Measurements from ENCODE around the gene SRRM3.
"Not testable (repeated sequence)": the region's sequence is repeated elsewhere in the genome, so short reads cannot be mapped to it uniquely, and the experiment has no call there.

Gene SRRM3

DNA sequence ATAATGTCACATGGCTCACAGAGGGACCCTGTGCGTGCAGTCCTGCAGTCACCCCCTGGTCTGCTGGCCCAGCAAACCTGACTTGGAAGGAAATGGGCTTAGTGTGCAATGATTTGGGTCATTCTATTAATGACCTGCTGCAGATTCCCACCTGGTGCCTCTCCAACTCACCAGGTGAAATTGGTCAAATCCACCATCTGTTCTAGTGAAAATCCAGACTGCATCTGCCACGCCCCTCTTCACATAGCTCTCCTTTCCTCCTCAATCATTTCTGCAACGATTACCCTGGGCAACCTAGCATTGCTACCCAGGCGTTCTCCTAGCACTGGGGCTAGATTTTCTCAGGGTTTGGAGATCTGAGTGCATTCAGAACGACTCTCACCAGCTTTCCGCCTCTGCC lies 29.4 kb downstream of the SRRM3 start:
- DNase-seq (ENCODE audit: low spot score): no peak

GRCh38 chr7:76231583-76231982 lies 29.9 kb downstream of the SRRM3 start:
- DNase-seq (ENCODE audit: low spot score): no peak

DNA sequence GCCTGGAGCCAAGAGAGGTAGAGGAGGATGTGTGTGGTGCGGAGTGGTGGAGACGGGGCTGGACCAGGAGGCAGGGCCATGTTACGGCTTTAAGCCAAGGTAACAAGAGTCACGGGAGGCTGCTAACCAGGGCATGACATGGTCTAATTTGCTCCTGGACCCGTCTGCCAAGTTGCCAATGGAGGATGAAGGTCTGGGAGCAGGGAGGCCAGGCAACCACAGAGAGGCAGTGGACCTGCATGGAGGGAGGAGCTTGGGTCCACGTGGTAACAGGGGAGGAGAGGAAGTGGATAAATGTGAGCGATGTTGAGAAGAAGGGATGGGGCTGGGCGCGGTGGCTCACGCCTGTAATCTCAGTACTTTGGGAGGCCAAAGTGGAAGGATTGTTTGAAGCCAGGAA lies 31.0 kb downstream of the SRRM3 start:
- DNase-seq (ENCODE audit: low spot score): no peak

GRCh38 chr7:76233538-76234281 lies 32.0 kb downstream of the SRRM3 start:
- peak; percentile 40 for DNase-seq (ENCODE audit: low spot score)

GRCh38 chr7:76234282-76234584 lies 32.5 kb downstream of the SRRM3 start:
- no peak for DNase-seq (ENCODE audit: low spot score)

DNA sequence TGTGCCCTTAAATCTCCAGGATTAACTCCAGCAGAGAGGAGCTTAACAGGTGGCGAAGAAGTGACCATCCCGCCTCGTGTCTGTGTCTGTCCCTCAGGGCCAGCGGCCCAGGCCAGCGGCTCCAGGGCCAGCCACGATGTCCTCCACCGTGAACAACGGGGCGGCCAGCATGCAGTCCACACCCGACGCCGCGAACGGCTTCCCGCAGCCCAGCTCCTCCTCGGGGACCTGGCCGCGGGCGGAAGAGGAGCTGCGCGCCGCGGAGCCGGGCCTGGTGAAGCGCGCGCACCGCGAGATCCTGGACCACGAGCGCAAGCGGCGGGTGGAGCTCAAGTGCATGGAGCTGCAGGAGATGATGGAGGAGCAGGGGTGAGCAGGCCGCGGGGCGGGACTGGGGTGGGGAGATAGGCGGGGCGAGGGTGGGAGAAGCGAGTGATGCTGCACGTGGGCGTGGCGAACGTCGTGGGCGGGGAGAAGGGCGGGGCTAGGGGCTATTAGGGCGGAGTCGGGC lies 33.3 kb downstream of the SRRM3 start:
- peak; percentile 87 for DNase-seq (ENCODE audit: low spot score)

DNA sequence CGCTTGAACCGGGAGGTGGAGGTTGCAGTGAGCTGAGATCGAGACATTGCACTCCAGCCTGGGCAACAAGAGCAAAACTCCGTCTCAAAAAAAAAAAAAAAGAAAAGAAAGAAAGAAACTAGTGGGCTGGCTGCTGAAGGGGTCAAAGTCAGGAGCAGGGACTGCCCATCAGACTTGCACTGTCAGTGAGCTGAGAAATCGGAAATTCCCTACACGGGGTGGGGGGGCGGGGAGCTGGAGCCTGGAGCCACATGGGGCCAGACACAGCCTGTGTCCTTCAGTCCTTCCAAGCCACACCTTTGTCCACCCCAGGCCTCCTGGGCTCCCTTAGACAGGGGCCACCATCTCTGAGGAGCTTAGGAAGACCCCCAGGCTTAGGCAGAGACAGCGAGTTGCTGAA lies 34.5 kb downstream of the SRRM3 start:
- no peak for DNase-seq (ENCODE audit: low spot score)

GRCh38 chr7:76238326-76238725 lies 36.6 kb downstream of the SRRM3 start:
- no peak for DNase-seq (ENCODE audit: low spot score)

- no peak for DNase-seq (ENCODE audit: low spot score)
Observed at GRCh38 chr7:76241141-76241540, 39.4 kb downstream of the SRRM3 start.

DNA sequence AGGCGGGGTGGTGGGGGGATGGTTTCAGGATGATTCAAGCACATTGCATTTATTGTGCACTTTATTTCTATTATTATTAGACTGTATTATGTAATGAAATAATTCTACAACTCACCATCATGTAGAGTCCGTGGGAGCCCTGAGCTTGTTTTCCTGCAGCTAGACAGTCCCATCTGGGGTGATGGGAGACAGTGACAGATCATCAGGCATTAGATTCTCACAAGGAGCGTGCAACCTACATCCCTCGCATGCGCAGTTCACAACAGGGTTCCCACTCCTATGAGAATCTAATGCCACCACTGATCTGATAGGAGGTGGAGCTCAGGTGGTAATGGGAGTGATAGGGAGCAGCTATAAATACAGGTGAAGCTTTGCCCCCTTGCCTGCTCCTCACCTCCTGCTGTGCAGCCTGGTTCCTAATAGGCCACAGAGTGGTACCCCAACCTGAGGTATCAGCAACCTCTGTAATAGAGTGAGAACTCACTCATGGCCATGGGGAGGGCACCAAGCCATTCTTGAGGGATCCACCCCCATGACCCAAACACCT lies 40.9 kb downstream of the SRRM3 start:
- DNase-seq (ENCODE audit: low spot score): not testable (repeated sequence)

GRCh38 chr7:76244781-76245391 lies 43.2 kb downstream of the SRRM3 start:
- no peak for DNase-seq (ENCODE audit: low spot score)

DNA sequence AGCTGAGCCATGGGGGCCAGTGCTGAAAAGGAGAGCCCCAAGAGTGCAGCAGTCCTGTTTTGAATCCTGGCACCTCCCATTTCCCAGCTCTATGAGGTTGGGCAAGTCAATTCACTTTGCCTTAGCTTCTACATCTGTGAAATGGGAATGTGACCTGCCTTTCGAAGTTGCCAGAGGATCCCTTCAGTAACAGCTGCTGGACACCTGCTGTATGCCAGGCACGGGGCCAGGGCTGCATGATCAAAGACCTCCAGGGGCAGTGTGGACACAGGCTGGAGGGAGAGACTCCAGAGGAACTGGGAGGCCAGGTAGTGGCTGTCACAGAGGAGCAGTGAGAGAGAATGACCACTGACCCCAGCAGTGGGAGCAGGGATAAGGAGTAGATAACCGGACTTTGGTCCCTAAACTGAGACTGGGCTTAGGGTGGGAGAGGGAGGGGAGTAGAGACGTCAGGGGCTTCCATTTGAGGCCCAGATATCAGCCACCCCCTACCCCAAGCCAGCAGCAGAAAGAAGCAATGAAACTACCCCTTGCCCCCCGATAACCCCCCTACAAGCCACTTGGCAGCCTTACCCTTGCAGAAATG lies 45.2 kb downstream of the SRRM3 start:
- DNase-seq (ENCODE audit: low spot score): no peak

- no peak for DNase-seq (ENCODE audit: low spot score)
Observed at GRCh38 chr7:76247938-76248337, 46.2 kb downstream of the SRRM3 start.

GRCh38 chr7:76252021-76252420 lies 50.3 kb downstream of the SRRM3 start:
- no peak for DNase-seq (ENCODE audit: low spot score)

GRCh38 chr7:76254781-76255180 lies 53.1 kb downstream of the SRRM3 start:
- no peak for DNase-seq (ENCODE audit: low spot score)

DNA sequence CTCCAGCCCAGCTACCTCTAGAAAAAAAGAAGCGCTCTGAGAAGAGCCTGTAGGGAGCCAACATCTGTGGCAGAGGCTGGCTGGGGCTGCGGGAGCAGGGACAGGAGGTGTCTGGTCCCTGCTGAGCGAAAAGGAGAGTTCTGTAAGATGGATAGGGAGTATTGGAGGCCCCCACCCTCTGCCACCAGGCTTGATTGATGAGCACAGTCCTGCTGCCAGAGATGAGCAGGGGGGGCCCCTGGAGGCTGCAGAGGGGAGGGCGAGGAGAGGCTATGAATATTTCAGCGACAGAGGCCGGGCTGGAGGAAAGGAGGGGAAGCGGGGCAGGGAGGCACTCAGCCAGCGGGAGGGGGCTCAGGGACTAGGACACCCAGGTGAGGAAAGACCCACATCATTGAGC lies 56.3 kb downstream of the SRRM3 start:
- no peak for DNase-seq (ENCODE audit: low spot score)

DNA sequence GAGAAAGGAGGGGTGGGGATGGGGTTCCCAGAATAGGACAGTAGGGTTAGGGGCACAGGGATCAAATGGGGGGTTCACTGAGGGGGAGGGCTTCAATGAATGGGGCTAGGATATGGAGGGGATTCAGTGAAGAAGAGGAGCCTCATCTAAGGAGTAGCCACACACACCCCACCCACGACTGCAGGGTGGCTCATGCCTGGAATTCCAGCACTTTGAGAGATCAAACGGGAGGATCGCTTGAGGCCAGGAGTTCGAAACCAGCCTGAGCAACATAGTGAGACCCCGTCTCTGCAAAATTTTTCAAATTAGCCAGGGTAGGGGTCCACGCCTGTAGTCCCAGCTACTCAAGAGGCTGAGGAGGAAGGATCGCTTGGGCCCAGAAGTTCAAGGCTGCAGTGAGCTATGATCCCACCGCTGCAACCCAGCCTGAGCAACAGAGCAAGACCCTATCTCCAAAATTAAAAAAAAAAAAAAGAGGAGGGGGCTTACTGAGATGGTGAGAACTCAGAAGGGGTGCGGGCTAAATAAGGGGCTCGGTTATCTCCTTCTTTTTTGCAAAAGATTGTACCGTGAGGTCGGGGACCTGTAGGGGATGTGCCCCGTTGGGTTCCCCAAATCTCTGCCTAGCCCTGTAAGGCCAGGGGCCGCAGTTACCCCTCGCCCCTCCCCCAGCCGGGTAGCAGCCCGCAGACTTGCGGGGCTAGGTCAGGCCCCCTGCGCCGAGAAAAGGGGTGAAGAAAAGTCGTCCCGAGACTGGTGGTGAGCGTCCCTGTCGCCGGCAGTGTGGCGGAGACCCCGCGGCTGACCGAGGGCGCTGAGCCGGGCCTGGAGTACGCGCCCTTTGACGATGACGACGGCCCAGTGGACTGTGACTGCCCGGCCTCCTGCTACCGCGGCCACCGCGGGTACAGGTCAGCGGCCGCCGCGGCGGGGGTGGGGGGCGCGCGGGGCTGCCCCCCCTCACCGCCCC lies 57.7 kb downstream of the SRRM3 start:
- no peak for DNase-seq (ENCODE audit: low spot score)

DNA sequence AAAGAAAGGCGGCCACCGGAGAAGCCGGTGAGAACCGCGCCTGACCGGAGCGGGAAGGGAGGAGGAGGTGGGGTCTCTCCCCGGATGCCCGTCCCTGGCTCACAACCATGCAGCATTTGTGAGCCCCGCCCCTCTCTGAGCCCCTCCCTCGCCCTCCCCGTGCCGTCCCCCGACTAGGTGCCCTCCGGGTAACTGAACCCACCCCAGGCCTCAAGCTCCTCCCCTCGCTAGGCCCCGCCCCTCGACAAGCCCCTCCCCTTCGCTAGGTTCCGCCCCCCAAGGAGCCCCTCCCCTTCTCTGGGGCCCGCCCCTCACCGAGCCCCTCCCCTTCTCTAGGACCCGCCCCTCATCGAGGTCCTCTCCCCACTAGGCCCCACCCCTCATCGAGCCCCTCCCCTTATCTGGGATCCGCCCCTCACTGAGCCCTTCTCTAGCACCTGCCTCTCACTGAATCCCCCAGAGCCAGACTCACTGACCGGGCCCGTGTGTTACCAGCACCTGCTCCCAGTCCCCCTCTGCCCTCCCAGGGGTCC lies 58.5 kb downstream of the SRRM3 start:
- DNase-seq (ENCODE audit: low spot score): peak; percentile 43

DNA sequence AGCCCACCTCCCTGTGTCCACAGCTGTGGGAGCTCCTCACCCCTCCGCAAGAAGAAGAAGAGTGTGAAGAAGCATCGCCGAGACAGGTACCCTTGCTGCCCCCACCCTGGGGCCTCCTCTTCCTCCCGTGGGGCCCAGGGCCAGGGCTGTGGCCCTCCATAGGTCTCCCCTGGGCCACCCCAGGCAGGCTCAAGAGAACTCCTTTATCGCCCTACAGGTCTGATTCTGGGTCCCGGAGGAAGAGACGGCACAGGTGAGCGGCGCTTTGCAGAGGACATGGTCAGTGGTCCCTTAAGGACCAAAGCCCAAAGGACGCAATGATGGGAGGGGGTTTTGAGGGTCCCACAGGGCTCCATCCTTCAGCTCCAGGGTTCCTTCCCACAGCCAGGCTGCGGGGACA lies 59.6 kb downstream of the SRRM3 start:
- DNase-seq (ENCODE audit: low spot score): no peak

DNA sequence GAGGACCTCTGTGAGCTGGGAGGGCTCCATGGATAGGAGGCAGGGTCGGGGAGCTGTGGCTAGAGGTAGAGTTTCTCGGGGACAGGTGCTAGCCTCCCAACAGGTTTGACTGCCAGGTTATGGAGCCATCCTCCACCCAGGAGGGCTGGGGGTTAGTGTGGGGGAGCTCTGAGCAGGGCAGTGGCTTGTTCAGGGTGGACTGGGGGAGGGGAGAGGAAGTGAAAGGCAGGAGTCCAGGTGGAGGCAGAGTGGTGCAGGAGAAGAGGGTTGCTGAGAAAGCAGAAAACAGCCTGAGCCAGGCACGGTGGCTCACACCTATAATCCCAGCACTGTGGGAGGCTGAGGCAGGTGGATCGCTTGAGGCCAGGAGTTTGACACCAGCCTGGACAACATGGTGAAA lies 60.2 kb downstream of the SRRM3 start:
- no peak for DNase-seq (ENCODE audit: low spot score)

DNA sequence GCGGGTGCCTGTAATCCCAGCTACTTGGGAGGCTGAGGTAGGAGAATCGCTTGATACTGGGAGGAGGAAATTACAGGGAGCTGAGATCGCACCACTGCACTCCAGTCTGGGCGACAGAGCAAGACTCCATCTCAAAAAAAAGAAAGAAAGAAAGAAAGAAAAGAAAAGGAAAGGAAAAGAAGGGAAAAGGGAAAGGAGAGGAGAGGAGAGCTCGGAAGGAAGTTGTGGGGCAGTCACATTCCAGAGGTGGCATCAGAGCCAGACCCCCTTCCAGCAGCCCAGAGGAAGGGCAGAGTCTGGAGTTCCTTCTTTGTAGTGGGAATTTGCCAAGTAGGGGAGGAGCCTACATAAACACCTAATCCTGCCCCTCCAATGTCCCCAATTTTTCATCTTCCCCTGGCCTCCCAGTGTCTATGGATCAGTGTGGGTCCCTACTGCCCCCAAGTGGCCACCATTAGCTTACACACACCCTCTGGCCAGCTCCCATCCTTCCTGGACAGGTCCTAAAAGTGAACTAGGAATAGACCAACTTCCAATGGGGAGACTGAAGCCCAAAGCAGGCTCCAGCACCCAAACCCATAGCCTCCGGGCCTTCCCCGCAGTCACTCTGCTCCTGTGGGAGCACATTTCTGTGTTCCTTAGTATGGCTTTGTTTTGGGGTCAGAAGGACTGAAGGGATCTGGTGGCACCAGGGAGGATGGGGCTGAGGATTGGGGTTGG lies 61.1 kb downstream of the SRRM3 start:
- DNase-seq (ENCODE audit: low spot score): peak; percentile 72

All from hepatic stellate cell (primary cell).